Dedifferentiated amniotic fluid mesenchymal stem cell (primary cell): Measurements from ENCODE around the gene SMIM10L2A.
"Not testable (repeated sequence)": the region's sequence is repeated elsewhere in the genome, so short reads cannot be mapped to it uniquely, and the experiment has no call there.

Experiments
- DNase-seq: peaks from one replicate; pipeline ENCODE4 v3.0.0-alpha.2; 2016; ENCODE audit errors: extremely low spot score

The SMIM10L2A gene

GRCh38 chrX:135453381-135453780, 31.6 kb downstream of the SMIM10L2A start:
- no peak for DNase-seq

GRCh38 chrX:135454816-135455215, 33.1 kb downstream of the SMIM10L2A start:
- DNase-seq = no peak

- DNase-seq = not testable (repeated sequence)
These were observed 40.0 kb downstream of the SMIM10L2A start for GRCh38 chrX:135461756-135462155.

- no peak for DNase-seq
These were observed 42.2 kb downstream of the SMIM10L2A start for GRCh38 chrX:135463937-135464336.

GRCh38 chrX:135476378-135476777, 54.6 kb downstream of the SMIM10L2A start:
- no peak for DNase-seq

GRCh38 chrX:135477576-135477975, 55.8 kb downstream of the SMIM10L2A start:
- DNase-seq = no peak
